Astrocyte of the spinal cord (primary cell): ENCODE measurements around the gene DOCK3.

ENCODE experiments used
- DNase-seq: peaks from one replicate; pipeline ENCODE4 v3.0.0; 2011; ENCODE audit warnings: low read depth, low spot score
- H3K4me3 ChIP-seq: 2 replicates; pipeline ENCODE4 v1.5.1; 2011; ENCODE audit warnings: low read depth, mild to moderate bottlenecking, low read length, moderate library complexity
- in situ Hi-C: cut with HindIII; loops from 2 replicates; pipeline ENCODE4 v1.10.0; 2017; ENCODE audit warnings: low sequenced_read_pairs
- TF ChIP-seq, protein P1 (sequence below): IDR thresholded peaks from 2 replicates; pipeline ENCODE4 v1.5.1; 2012; ENCODE audit warnings: low read depth, mild to moderate bottlenecking, low read length, inconsistent platforms

DOCK3 gene

GRCh38 chr3:51380601-51381332 lies 706.0 kb downstream of the DOCK3 start:
- in situ Hi-C loops = no loop called here
- no peak overlapping the region for H3K4me3 ChIP-seq
- no peak for DNase-seq
- TF ChIP-seq, protein P1, sequence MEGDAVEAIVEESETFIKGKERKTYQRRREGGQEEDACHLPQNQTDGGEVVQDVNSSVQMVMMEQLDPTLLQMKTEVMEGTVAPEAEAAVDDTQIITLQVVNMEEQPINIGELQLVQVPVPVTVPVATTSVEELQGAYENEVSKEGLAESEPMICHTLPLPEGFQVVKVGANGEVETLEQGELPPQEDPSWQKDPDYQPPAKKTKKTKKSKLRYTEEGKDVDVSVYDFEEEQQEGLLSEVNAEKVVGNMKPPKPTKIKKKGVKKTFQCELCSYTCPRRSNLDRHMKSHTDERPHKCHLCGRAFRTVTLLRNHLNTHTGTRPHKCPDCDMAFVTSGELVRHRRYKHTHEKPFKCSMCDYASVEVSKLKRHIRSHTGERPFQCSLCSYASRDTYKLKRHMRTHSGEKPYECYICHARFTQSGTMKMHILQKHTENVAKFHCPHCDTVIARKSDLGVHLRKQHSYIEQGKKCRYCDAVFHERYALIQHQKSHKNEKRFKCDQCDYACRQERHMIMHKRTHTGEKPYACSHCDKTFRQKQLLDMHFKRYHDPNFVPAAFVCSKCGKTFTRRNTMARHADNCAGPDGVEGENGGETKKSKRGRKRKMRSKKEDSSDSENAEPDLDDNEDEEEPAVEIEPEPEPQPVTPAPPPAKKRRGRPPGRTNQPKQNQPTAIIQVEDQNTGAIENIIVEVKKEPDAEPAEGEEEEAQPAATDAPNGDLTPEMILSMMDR = no peak

GRCh38 chr3:51381333-51381705 lies 706.6 kb downstream of the DOCK3 start:
- TF ChIP-seq, protein P1 = no peak
- H3K4me3 ChIP-seq = no peak overlapping the region
- in situ Hi-C loops = no loop called here
- no peak for DNase-seq

- H3K4me3 ChIP-seq = no peak overlapping the region
- TF ChIP-seq, protein P1 = no peak
- in situ Hi-C loops = no loop called here
- DNase-seq = no peak
Measured at GRCh38 chr3:51382076-51382745, 707.5 kb downstream of the DOCK3 start.

DNA sequence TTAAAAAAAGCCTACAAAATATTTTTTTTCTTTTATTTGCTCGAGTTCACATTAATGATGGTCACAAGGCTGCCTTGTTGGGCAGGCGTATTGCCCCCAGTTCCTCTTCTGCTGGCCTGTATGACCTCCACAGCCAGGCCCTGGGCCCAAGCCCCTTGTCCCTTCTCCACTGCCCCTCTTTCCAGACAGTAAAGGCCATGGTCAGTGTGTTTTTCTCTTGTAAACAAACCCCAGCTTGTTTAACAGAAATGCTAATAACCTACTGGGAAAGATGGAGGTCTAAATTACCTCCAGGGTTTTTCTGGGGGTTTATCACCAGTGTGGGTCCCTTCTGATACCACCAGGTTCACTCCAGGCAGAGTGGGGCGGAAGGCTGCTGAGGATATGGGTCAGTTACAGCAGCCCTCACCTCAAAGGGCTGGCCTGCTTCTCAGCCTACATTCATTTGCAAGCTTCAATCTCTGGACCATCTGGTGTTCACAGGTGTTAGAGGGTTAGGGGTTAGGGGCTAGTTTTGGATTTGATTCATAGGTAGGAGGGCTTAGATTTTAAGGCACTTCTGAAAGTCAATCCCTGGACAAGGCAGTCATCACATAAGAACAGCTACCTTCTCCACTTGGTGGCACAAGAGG lies 708.3 kb downstream of the DOCK3 start:
- TF ChIP-seq, protein P1 = no peak
- DNase-seq = no peak
- H3K4me3 ChIP-seq = no peak overlapping the region
- in situ Hi-C loops = no loop called here

DNA sequence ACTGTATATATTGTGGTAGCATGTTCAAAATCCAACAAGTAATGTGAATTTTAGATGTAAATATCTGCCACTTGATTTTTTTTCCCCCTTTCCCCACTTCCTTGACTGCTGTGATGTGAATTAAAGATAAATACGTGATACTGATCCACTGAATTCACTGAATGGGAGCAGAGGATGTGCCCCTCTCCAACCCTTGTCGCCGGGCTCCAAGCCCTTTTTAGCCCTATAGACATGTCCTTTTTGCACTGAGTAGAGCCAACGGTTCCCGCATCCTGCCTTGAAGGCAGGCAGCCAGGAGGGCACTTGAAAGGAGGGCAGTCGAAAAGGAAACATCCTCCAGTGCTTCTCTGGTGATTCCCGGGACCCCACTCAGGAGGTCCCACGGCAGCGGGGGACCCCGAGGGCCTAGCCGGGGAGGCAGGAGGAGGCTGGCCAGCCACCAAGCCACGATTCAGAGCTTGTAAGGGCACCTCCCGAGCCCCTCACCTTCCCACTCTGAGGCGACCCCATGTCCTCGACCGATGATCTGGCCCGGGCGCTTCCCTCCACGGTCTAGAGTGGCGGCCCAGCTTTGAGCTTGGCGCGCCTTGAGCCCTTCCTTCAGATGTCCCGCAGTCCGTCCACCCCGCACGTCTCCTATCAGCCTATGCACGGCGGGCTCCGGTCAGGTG lies 709.5 kb downstream of the DOCK3 start:
- TF ChIP-seq, protein P1 = no peak
- in situ Hi-C loops = no loop called here
- peak overlapping the region; percentile 96 for H3K4me3 ChIP-seq
- DNase-seq = no peak

DNA sequence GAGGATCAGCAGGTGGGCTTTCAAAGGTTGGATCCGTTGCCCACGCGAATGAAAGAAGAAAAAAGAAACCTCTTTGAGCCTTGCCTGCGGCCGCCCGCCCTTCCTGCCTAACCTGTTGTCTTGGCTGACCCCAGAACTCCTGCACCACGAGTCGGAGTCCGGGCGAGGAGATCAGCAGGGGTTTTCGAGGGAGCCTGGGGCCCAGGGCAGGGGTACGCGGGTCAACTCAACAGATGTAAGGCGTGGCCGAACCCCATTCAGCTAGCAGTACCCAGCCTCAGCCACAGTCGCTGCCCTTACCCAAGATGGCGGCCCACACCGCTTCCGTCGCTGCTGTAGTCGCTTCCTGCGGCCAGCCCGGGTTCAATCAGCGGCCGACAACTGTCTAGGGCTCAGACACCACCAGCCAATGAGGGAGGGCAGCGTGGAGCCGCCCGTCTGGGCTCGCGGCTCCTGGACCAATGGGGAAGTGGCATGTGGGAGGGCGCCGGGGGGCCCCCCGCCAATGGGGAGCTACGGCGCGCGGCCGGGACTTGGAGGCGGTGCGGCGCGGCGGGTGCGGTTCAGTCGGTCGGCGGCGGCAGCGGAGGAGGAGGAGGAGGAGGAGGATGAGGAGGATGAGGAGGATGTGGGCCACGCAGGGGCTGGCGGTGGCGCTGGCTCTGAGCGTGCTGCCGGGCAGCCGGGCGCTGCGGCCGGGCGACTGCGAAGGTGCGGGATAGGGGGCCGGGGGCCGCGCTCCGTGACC lies 710.2 kb downstream of the DOCK3 start, which contains the start of gene MANF:
TSS of gene MANF (plus strand) at position 566 of the 748 bp plus-strand sequence. CDS start at position 618, 52 bp downstream.
- TF ChIP-seq, protein P1 = no peak
- H3K4me3 ChIP-seq = peak within 1 kb of the TSS; percentile 96
- peak; percentile 99 for DNase-seq
- in situ Hi-C loops = no loop called here
